SK-N-SH (cell line): ENCODE measurements around the gene CT45A5. TPM values are rescaled to one million over a fixed set of nuclear protein-coding genes. Genes with fewer than 3 reads are reported as not detected.
A peak's percentile ranks its signal among the peaks of the same experiment; 100 is the strongest.

Experiments used
- CTCF ChIA-PET: fragments of 300-600, 350-600 bp; formaldehyde crosslinking; extraction: SDS; loops from one replicate; lab custom pipeline; 2021; lab: Yijun Ruan, JAX
- POLR2A ChIA-PET: fragments of 350-600 bp; sonication (Branson Sonifier 250); formaldehyde crosslinking; extraction: SDS; loops from one replicate; lab custom pipeline; 2020; ENCODE audit warnings: antibody characterized with exemption, inconsistent platforms; lab: Yijun Ruan, JAX
- DNase-seq: peaks from one replicate; pipeline ENCODE4 v3.0.0; 2012
- H2AFZ ChIP-seq: fragments of 200-600 bp; sonication (generic); 2 replicates; pipeline ENCODE4 v1.8.1; 2016; ENCODE audit warnings: antibody characterized with exemption, mild to moderate bottlenecking, low read depth
- H3F3A ChIP-seq: fragments of 200-600 bp; sonication (generic); replicated peaks from 2 replicates; pipeline ENCODE3; 2016; ENCODE audit warnings: antibody characterized with exemption, mild to moderate bottlenecking; ENCODE audit not compliant: insufficient read depth
- H3K27ac ChIP-seq, 2 experiments: fragments of 200-500 bp in 1 of 2; fragments of 200-600 bp in 1 of 2; sonication (Bioruptor generic) in 1 of 2; sonication (generic), shearing (Covaris generic) in 1 of 2; 2 replicates each; pipeline versions ENCODE4 v1.5.1 to v1.6.1; 2014 to 2016; ENCODE audit warnings: low read depth in 2 of 2, inconsistent platforms in 1 of 2, low read length in 1 of 2, mild to moderate bottlenecking in 1 of 2, mixed read lengths in 1 of 2
- H3K27me3 ChIP-seq: fragments of 200-600 bp; sonication (generic), shearing (Covaris generic); 2 replicates; pipeline ENCODE4 v1.6.1; 2016; ENCODE audit warnings: mixed run types; ENCODE audit not compliant: insufficient read depth
- H3K36me3 ChIP-seq, 2 experiments: fragments of 200-500 bp in 1 of 2; fragments of 200-600 bp in 1 of 2; sonication (Bioruptor generic) in 1 of 2; sonication (generic) in 1 of 2; replicated peaks in 1 of 2; 2 replicates each; pipeline versions ENCODE3 to v1.5.1; 2014 to 2016; ENCODE audit warnings: low read length in 1 of 2, mild to moderate bottlenecking in 1 of 2; ENCODE audit not compliant: insufficient read depth in 2 of 2, control insufficient read depth in 1 of 2
- H3K4me1 ChIP-seq, 2 experiments: fragments of 200-500 bp in 1 of 2; fragments of 200-600 bp in 1 of 2; sonication (Bioruptor generic) in 1 of 2; sonication (generic), shearing (Covaris generic) in 1 of 2; 2 replicates each; pipeline versions ENCODE4 v1.5.1 to v1.6.1; 2014 to 2016; ENCODE audit warnings: low read depth in 1 of 2, low read length in 1 of 2, mixed run types in 1 of 2; ENCODE audit not compliant: insufficient read depth in 2 of 2, control insufficient read depth in 1 of 2
- H3K4me2 ChIP-seq: fragments of 200-600 bp; sonication (generic), shearing (Covaris generic); 2 replicates; pipeline ENCODE4 v1.6.1; 2017; ENCODE audit warnings: mixed run types
- H3K4me3 ChIP-seq, 2 experiments: fragments of 200-500 bp in 1 of 2; fragments of 200-600 bp in 1 of 2; sonication (Bioruptor generic) in 1 of 2; sonication (generic), shearing (Covaris generic) in 1 of 2; 2 replicates each; pipeline versions ENCODE4 v1.5.1 to v1.8.1; 2014 to 2016; ENCODE audit warnings: low read depth in 2 of 2, inconsistent platforms in 1 of 2, low read length in 1 of 2, mild to moderate bottlenecking in 1 of 2, mixed read lengths in 1 of 2, moderate library complexity in 1 of 2
- H3K79me2 ChIP-seq: fragments of 200-600 bp; sonication (generic); 2 replicates; pipeline ENCODE4 v1.8.1; 2017; ENCODE audit warnings: mild to moderate bottlenecking; ENCODE audit not compliant: insufficient read depth
- H3K9ac ChIP-seq: fragments of 200-600 bp; sonication (generic); 2 replicates; pipeline ENCODE4 v1.6.1; 2017; ENCODE audit warnings: mixed run types
- H3K9me2 ChIP-seq: fragments of 200-600 bp; sonication (generic); 2 replicates; pipeline ENCODE4 v1.6.1; 2017; ENCODE audit warnings: mixed run types
- H3K9me3 ChIP-seq: fragments of 200-600 bp; sonication (generic); 2 replicates; pipeline ENCODE4 v1.6.1; 2017; ENCODE audit warnings: mixed run types, mild to moderate bottlenecking, moderate library complexity
- H4K20me1 ChIP-seq: fragments of 200-600 bp; sonication (generic); 2 replicates; pipeline ENCODE4 v1.6.1; 2017; ENCODE audit warnings: mild to moderate bottlenecking, mixed run types; ENCODE audit not compliant: insufficient read depth
- CHD2 ChIP-seq: fragments of 150-350 bp; IDR thresholded peaks from 2 replicates; pipeline ENCODE4 v1.6.1; 2018; ENCODE audit warnings: low read length; ENCODE audit not compliant: partially characterized antibody
- CTCF ChIP-seq: fragments of 200-600 bp; sonication (generic); IDR thresholded peaks from 2 replicates; pipeline ENCODE4 v1.6.1; 2017; ENCODE audit warnings: antibody characterized with exemption, mild to moderate bottlenecking, moderate library complexity
- ELF1 ChIP-seq: IDR thresholded peaks from 2 replicates; pipeline ENCODE4 v1.4.0; 2012
- FOXM1 ChIP-seq: IDR thresholded peaks from 2 replicates; pipeline ENCODE4 v1.4.0; 2012; ENCODE audit warnings: low read depth, mild to moderate bottlenecking
- JUND ChIP-seq: IDR thresholded peaks from 2 replicates; pipeline ENCODE4 v1.4.0; 2012
- MAX ChIP-seq: IDR thresholded peaks from 2 replicates; pipeline ENCODE4 v1.4.0; 2012; ENCODE audit warnings: low read depth
- MEF2A ChIP-seq: IDR thresholded peaks from 2 replicates; pipeline ENCODE4 v1.4.0; 2012; ENCODE audit warnings: low read depth, borderline replicate concordance
- NFIC ChIP-seq: IDR thresholded peaks from 2 replicates; pipeline ENCODE4 v1.4.0; 2012; ENCODE audit warnings: borderline replicate concordance
- NRF1 ChIP-seq: IDR thresholded peaks from 2 replicates; pipeline ENCODE4 v1.6.1; 2012; ENCODE audit warnings: low read depth, mild to moderate bottlenecking, low read length
- RAD21 ChIP-seq: IDR thresholded peaks from 2 replicates; pipeline ENCODE4 v1.6.1; 2012; ENCODE audit warnings: mild to moderate bottlenecking, low read length
- RCOR1 ChIP-seq: fragments of 150-350 bp; IDR thresholded peaks from 2 replicates; pipeline ENCODE4 v1.6.1; 2017; ENCODE audit warnings: antibody characterized with exemption, low read length
- RFX5 ChIP-seq: IDR thresholded peaks from 2 replicates; pipeline ENCODE4 v1.6.1; 2012; ENCODE audit warnings: mild to moderate bottlenecking, improper control_type of control experiment, low read length
- SIN3A ChIP-seq: IDR thresholded peaks from 2 replicates; pipeline ENCODE4 v1.6.1; 2012; ENCODE audit warnings: low read depth, mild to moderate bottlenecking, low read length, moderate library complexity, borderline replicate concordance
- SMC3 ChIP-seq: IDR thresholded peaks from 2 replicates; pipeline ENCODE4 v1.6.1; 2012; ENCODE audit warnings: low read depth, low read length, improper control_type of control experiment
- TEAD4 ChIP-seq: IDR thresholded peaks from 2 replicates; pipeline ENCODE4 v1.4.0; 2012; ENCODE audit warnings: mild to moderate bottlenecking, borderline replicate concordance; ENCODE audit not compliant: insufficient read depth
- USF1 ChIP-seq: IDR thresholded peaks from 2 replicates; pipeline ENCODE4 v1.4.0; 2012; ENCODE audit warnings: low read depth, borderline replicate concordance
- ZBTB33 ChIP-seq: IDR thresholded peaks from 2 replicates; pipeline ENCODE4 v1.4.0; 2012; ENCODE audit warnings: low read depth, borderline replicate concordance
- WGBS: methylation state at CpG from one replicate; pipeline ENCODE4 v1.1.6; 2017; ENCODE audit warnings: low lambda C conversion rate; 5-methylcytosine and 5-hydroxymethylcytosine counted together
- polyA plus RNA-seq, 3 experiments: library from polyadenylated mRNA; depleted of rRNA; stranded (reverse); fragments of >200 nt; gene quantifications; 2 replicates each; pipeline ENCODE4 v1.2.3, GENCODE V29; 2012

Gene CT45A5
- polyA plus RNA-seq, 1 of the 3 experiments (the other 2 are of a cell fraction): not detected

- H3K79me2 ChIP-seq: no peaks in the 10 kb centered on the region
- POLR2A ChIA-PET: no interaction called here
These were observed 44.0 kb downstream of the CT45A5 start for GRCh38 chrX:135741192-135741715.

GRCh38 chrX:135740681-135741149 lies 44.6 kb downstream of the CT45A5 start:
- ChIA-PET CTCF (interaction anchor here (1.6 kb wide), 1 partner anchor 144 kb away, joined by 5 read pairs; no protein-coding TSS in a partner anchor), POLR2A (no interaction called here)
- TF ChIP-seq RAD21: peak; percentile 40
- no peak for TF ChIP-seq FOXM1
- peak; percentile 61 for TF ChIP-seq CTCF
- TF ChIP-seq CHD2: no peak
- no peak for TF ChIP-seq JUND
- no peak for TF ChIP-seq RCOR1
- TF ChIP-seq SIN3A: no peak
- TF ChIP-seq RFX5: no peak
- peak; percentile 59 for TF ChIP-seq ELF1
- TF ChIP-seq MEF2A: no peak
- TF ChIP-seq ZBTB33: no peak
- TF ChIP-seq TEAD4: no peak
- no peak for TF ChIP-seq MAX
- Histone ChIP-seq H3K36me3 (no peaks in the 10 kb centered on the region), H3K4me1 (no peaks in the 10 kb centered on the region), H3K27me3 (peaks cover 9% of the 10 kb centered on the region; the same call in 1 of the 2 replicates), H3K79me2 (no peaks in the 10 kb centered on the region), H3K27ac (no peak overlapping the region), H3K4me2 (peak overlapping the region; percentile 50; the same call in 1 of the 2 replicates), H3F3A (no peaks in the 10 kb centered on the region), H2AFZ (no peak overlapping the region), H3K9me2 (no peaks in the 10 kb centered on the region), H3K9me3 (no peaks in the 10 kb centered on the region), H3K9ac (no peak overlapping the region), H3K4me3 (peak overlapping the region in 1 of 2 experiments; percentile 16; a peak in 1 of 4 replicates), H4K20me1 (no peaks in the 10 kb centered on the region)
- 33% methylated on average over 16 of the region's 18 CpGs for WGBS
- peak; percentile 46 for DNase-seq

More at GRCh38 chrX:135741192-135741715, 44.0 kb downstream of the CT45A5 start:
- no peaks in the 10 kb centered on the region for H3K36me3 ChIP-seq
- no peaks in the 10 kb centered on the region for H4K20me1 ChIP-seq
- H3K9ac ChIP-seq: no peak overlapping the region
- no peak for DNase-seq
- H3K4me1 ChIP-seq: no peaks in the 10 kb centered on the region
- peaks cover 9% of the 10 kb centered on the region; the same call in 1 of the 2 replicates for H3K27me3 ChIP-seq
- no peak overlapping the region for H3K4me2 ChIP-seq
- H3K9me2 ChIP-seq: no peaks in the 10 kb centered on the region
- TF ChIP-seq JUND (no peak), ELF1 (no peak), USF1 (no peak), NFIC (no peak), NRF1 (no peak), SMC3 (no peak), CTCF (no peak)
- no peaks in the 10 kb centered on the region for H3F3A ChIP-seq
- no peaks in the 10 kb centered on the region for H3K9me3 ChIP-seq
- CTCF ChIA-PET: interaction anchor here (0.7 kb wide), 1 partner anchor 114 kb away, joined by 3 read pairs; no protein-coding TSS in a partner anchor
- H3K27ac ChIP-seq: no peak overlapping the region
- 23% methylated on average over 8 of the region's 23 CpGs for WGBS
- H2AFZ ChIP-seq: no peak overlapping the region
- no peak overlapping the region for H3K4me3 ChIP-seq
